GM06990 (cell line): ENCODE results near the gene MOGAT3.

Experiments used
- DNase-seq: peaks from one replicate; pipeline ENCODE4 v3.0.0-alpha.2; 2011; ENCODE audit not compliant: insufficient read length; ENCODE audit errors: extremely low read depth
- H3K27me3 ChIP-seq: replicated peaks from 2 replicates; pipeline ENCODE4 v1.6.0; 2011; ENCODE audit warnings: low read length; ENCODE audit not compliant: control insufficient read depth, insufficient read depth
- H3K36me3 ChIP-seq: 2 replicates; pipeline ENCODE4 v1.5.1; 2011; ENCODE audit warnings: low read length; ENCODE audit not compliant: control insufficient read depth, insufficient read depth
- H3K4me3 ChIP-seq: replicated peaks from 2 replicates; pipeline ENCODE4 v1.5.1; 2011; ENCODE audit warnings: low read depth, mild to moderate bottlenecking, control low read depth, low read length
- CTCF ChIP-seq: IDR thresholded peaks from 2 replicates; pipeline ENCODE4 v1.5.1; 2011; ENCODE audit warnings: low read length, control low read depth, mild to moderate bottlenecking, inconsistent platforms; ENCODE audit not compliant: insufficient read depth, poor library complexity, severe bottlenecking

Gene MOGAT3

GRCh38 chr7:101211501-101211900, 10.7 kb upstream of the MOGAT3 start:
- H3K36me3 ChIP-seq: peaks cover 9% of the 10 kb centered on the region

GRCh38 chr7:101210143-101210542, 9.3 kb upstream of the MOGAT3 start:
- H3K36me3 ChIP-seq: peaks cover 11% of the 10 kb centered on the region

More at GRCh38 chr7:101211501-101211900, 10.7 kb upstream of the MOGAT3 start:
- no peak for DNase-seq
- Histone ChIP-seq H3K4me3 (no peak overlapping the region), H3K27me3 (no peaks in the 10 kb centered on the region)
- no peak for TF ChIP-seq CTCF

GRCh38 chr7:101208794-101209193, 8.0 kb upstream of the MOGAT3 start:
- Histone ChIP-seq H3K4me3 (no peak overlapping the region), H3K36me3 (peaks cover 11% of the 10 kb centered on the region)

More at GRCh38 chr7:101210143-101210542, 9.3 kb upstream of the MOGAT3 start:
- no peak for DNase-seq
- Histone ChIP-seq H3K4me3 (no peak overlapping the region), H3K27me3 (no peaks in the 10 kb centered on the region)
- no peak for TF ChIP-seq CTCF

GRCh38 chr7:101207459-101207858, 6.6 kb upstream of the MOGAT3 start:
- DNase-seq: no peak
- H3K4me3 ChIP-seq: no peak overlapping the region
- no peaks in the 10 kb centered on the region; the same call in 1 of the 2 replicates for H3K27me3 ChIP-seq
- peaks cover 11% of the 10 kb centered on the region for H3K36me3 ChIP-seq
- TF ChIP-seq CTCF: no peak

More at GRCh38 chr7:101208794-101209193, 8.0 kb upstream of the MOGAT3 start:
- H3K27me3 ChIP-seq: no peaks in the 10 kb centered on the region
- no peak for TF ChIP-seq CTCF
- no peak for DNase-seq

GRCh38 chr7:101206665-101207042, 5.8 kb upstream of the MOGAT3 start:
- DNase-seq: no peak
- TF ChIP-seq CTCF: no peak
- Histone ChIP-seq H3K4me3 (no peak overlapping the region), H3K36me3 (peaks cover 8% of the 10 kb centered on the region), H3K27me3 (no peaks in the 10 kb centered on the region; the same call in 1 of the 2 replicates)
